Tongue (tissue), 2 donors: ENCODE data around the gene ATIC. TPM values are rescaled to one million over a fixed set of nuclear protein-coding genes. Genes with fewer than 3 reads are reported as not detected.

ENCODE experiments used
- DNase-seq: peaks from one replicate; pipeline ENCODE4 v3.0.0-alpha.2; 2015
- total RNA-seq: library from RNA; depleted of rRNA; stranded (reverse); fragments of >200 nt; gene quantifications from one replicate; pipeline ENCODE4 v1.2.3, GENCODE V29; 2014

The ATIC gene
- total RNA-seq, 1 donor from 2014 or later, result 20.8 TPM

DNA sequence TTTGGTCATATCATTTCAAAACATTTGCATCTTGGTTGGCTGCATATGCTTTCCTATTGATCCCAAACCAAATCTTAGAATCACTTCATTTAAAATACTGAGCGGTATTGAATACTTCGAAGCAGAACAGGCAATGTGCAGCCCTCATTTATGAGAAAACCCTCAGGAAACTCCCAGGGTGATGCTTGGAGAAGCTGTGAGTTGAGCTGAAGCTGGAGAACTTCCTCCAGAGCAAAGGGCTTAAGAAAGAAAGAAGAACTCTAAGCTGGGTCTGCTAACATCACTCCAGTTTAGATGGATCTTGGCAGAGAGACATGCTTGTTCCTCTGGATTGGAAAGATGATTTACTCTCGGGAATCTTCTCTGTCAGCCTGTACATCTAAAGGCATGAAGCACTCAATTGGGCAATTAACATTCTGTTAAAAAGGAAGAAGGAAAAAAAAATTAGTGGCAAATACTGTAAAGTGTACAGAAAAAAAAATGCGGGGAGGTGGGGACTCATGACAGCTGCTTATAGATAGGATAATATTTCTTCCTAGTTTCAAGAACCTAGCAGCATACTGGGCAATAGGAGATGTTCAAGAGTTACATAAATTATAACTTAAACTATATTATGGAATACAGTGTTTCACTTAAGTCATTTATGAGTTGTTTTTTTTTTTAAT is 49.5 kb downstream of the ATIC start:
- DNase-seq, result no peak

DNA sequence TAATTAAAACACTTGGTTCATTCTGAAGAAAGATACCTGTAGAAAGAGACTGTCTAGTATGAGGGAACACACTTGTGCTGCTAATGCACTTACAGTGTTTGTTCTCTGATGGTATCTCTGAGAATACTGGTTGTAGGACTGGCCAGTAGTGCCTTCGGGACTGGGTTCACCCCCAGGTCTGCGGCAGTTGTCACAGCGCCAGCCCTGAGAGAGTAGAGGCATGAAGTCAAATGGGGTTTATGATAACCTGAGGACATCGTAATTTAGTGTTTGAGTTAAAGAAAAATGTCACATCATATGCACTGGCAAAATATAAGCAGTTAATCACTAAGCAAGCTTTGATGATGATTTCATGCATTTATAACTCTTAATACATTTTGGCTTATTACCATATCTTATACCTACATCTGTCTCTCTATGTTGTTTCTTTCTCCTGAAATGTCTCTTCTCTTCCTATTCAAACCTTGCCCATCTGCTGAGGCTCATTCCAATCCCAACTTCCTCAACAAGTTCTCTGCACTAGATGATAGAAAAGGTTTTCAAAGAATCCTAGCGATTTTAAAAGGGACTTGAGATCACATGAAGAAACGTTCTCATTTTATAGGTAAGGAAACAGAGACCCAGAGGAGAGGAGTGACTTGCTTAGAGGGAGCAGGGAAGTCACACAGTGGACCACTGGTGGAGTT is 50.2 kb downstream of the ATIC start:
- no peak for DNase-seq

DNA sequence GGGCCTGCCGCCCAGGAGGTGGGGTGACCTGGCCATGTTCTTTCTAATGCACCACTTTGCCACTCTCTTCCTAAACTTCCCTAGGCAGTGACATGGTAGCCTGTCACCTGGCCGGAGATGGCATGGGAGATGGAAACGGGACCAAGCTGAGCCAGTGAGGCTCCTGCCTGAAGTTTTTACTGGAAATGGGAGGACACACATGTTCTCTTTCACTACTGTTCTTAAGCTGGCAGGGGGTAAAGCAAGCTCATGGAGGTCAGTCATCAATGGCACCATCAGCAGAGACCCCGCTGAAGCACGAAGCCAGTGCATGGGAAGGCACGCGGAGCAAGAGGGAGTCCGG is 50.7 kb downstream of the ATIC start:
- no peak for DNase-seq

DNA sequence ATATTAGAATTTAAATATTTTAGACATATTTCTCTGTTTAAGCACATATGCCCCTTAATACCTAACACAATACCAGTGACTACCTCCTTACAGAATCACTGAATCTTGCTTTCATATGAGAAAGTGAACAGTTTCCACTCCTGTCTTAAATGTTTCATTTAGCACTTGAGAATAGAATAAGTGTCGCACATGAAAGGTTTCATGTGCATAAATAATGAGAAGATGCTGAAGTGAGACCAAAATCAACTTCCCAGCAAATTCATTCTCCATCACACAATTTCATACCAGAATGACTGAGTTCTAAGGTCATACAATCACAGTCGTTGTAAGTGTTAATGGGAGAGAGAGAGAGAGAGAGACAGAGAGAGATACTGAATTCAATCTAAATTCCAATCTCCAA is 51.2 kb downstream of the ATIC start:
- no peak for DNase-seq

DNA sequence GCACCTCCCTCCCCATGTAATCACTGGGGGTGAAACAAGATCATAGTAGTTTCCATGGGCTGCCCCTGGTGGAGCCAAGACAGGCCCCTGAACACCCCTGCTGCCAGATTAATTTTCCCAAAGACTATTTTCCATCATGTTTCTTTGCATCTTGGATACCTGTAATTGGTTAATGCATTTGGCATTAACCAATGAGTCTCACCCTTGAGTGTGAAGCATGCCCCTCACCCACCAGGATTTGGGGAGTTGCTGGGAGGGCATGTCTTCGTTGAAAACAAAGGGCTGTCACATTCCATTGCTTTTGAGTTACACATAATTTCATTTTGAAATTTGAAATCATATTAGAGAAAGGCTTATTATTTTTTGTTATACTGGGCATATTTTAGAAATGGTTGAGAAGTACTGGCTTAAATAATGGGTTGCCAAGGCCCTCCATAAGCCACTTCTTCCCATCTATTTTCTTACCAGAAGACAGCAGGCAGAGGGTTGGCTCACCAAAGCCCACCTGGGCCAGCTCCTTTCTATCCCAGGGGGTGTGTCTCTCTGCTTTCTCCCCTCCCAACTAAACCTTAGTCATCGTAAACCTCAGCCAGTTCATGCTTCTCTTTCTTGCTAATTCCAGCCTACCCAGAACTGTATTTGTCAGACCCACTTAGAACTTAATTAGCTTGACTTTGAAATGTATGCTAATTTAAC is 51.8 kb downstream of the ATIC start:
- DNase-seq, result no peak

DNA sequence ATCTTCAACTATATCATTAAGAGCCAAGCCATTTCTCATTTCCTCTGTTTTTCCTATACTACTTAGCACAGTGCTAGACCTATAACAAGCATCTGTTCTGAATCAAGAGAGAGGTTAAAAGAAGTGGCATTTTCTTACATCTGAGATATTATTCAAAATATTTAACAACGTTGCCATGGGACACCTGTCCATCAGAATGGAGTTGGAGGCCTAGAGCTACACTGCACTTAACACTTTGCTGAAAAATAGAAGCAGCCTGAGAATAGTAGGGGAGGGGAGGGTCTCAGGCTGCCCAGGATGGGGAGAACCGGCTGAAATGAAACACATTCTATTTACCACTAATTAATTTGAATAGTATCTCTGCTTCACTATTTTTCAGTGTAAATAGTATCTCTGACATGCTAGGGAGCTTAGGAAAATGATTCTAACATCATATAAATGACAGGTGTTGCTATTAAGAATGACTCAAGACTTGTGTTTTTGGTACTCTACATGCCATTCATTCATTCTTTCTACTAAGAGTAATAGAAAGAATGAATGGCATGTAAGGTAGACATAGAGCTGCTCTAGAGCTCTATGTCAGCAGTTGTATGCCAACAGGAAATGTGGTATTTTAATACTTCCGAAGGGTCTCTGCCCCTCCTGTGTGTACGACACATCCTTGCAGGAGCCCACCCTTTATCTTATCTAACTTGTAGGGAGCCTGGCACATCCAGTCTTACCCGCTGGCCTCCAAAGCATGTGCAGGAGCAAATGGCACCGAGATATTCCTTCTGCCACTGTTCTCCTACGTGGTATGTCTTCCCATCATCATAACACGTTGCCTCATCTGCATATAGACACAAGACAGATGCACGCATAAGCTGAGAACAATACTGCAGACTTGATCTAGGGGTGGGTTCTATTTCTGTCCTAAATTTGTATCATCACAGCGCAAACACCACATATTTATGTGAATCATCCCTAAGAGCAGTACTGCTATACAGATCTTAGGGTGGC is 52.6 kb downstream of the ATIC start:
- peak; percentile 39 for DNase-seq

DNA sequence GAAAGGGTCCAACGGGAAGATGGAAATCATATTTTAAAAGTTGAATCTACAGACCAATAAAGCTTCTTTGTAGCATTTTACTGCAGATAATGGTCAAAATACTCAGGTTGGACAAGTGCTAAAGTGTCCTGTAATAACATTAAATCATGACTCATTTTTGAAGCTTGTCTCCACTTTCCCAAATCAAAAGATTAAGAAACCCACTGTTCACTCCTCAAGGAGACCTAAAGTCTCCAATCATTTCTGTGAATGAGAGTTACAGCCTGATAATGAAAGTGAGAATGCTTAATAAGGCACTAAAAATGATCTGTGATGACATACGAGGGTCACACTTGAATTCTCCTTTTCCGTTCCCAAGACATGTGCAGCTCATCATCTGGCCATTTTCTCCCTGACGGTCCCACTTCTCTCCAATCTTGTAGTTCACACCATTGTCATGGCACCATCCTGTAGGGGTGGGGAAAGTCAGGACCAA is 53.4 kb downstream of the ATIC start:
- DNase-seq, result no peak

DNA sequence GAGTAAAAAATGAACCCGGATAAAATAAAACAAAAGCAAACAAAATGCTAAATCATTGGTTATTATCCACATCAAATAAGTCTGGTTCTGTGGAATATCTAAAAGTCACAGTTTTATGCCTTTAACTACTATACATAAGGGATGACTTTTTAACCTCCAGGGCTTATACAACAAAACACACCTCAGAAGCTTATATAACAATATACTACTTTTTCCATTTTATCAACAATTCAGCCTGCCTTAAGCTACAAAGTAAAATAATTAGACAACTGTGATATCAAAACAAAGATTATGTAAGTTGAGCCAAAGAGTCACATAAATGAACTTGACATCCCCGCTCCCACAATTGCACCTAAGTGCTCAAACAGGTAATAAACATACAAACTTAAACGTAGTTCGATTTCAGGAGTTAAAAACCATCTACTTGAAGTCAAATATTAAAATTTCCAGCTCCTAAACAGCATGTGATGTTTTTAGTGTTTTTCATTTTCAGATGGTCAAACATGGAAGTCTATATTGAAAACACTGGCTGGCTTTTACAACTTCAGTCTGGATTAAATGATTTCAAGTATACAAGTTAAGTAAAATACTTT is 54.7 kb downstream of the ATIC start:
- no peak for DNase-seq

DNA sequence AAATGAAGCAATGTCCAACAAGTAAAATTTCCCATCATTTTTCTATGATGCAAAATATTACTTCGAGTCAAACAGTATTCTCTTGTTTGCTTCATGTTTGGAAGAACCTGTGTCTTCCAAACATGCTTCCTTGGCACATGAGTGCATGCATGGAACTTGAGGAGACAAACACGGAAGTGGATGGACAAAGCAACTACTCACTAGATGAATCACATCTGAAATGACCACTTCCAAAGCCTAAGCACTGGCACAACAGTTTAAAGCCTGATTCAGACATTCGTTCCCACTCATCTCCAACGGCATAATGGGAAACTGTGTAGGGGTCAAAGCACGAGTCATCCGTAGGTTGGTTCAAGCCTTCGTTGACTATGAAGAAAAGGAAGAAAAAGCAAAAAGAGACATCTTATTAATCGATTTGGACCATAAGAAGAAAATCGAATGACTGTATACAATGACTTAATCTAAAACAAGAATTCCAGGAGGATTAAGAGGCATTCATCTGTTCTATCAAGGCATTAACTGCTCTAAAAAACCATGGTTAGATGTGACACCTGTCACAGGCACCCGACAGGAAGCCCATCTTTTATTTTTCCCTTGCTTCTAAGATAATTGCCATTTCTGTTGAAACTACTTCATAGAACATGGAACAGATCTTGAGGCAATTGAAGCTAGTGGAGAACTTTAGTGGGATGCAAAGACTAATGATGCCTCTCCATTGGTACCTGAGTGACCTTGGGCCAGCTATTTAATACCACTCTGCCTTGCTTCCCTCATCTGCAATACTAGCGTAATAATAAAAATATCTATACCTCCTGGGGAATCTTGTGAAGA is 56.0 kb downstream of the ATIC start:
- no peak for DNase-seq

DNA sequence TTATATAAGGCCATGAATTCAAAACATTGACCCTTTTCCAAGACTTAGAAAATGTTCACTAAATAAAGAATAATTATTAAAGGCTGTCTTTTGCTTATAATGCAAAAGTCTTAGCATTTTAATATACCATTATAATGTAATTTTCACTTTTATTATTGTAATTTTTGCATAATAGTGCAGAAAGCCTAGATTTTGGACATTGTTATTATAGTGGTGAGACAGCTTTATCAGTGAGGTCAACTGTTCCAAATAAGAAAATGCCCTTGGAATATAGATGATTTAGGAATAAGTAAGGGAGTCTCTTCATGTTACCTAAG is 56.6 kb downstream of the ATIC start:
- no peak for DNase-seq

DNA sequence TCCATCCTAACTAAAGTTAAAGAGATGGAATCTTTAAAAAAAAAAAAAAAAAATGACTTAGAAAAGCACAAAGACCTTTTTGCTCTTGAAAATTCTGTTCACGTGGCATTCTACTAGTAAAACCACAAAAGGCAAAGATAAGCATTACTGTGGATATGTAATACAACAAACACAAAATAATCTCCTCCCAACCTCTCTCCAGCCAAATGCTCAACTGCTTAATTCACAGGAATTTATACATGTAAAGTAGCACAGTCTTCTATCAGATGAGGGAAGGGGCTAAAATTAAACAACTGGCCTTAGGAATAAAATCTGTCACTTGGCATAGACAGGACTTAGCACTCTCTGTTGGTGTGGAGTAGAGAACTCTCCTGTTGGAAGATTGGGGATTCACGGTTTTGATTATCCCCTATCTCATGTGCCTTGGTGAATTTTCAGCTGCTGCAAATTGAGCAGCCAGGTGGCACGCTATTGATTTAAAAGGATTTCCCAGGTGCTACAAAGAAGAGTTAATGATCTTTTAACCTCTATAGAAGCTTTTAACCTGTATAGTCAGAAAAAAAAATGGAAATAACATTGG is 57.4 kb downstream of the ATIC start:
- DNase-seq, result no peak

DNA sequence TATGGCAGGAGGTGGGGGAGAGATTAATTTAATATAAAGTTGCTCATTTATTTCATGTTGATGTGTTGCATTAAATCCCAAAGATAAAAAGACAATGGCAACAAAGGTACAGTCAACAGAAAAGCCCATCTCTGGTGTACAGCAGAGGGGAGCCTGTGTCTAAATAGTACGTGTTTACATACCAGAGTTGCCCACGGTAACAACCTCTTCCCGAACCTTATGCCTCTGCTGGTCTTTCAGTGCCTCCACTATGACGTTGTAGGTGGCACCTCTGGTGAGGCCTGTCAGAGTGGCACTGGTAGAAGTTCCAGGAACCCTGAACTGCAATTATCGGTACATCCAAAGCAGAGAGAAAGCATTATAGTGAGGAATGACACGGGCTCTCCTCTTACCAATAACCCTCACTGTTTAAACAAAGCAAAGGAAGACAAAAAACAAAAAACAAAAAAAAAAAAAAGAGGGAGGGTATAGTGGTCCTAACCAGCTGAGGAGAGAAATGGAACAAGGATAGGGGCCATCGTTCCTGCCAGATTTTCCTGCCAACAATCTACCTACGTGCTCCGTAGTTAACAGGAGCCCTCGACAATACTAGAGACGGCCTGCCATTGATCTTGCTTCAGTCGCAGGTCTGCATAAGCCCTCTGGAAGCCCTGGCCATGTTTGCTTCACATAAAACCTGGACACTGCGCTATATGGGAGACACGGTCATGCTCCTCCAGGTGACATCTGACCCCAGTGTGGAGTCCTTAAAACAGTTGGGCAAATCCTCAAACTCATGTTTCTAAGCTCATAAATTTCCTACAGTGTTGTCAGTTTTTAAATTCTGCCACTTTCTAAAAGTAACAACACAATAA is 58.5 kb downstream of the ATIC start:
- DNase-seq, result no peak

DNA sequence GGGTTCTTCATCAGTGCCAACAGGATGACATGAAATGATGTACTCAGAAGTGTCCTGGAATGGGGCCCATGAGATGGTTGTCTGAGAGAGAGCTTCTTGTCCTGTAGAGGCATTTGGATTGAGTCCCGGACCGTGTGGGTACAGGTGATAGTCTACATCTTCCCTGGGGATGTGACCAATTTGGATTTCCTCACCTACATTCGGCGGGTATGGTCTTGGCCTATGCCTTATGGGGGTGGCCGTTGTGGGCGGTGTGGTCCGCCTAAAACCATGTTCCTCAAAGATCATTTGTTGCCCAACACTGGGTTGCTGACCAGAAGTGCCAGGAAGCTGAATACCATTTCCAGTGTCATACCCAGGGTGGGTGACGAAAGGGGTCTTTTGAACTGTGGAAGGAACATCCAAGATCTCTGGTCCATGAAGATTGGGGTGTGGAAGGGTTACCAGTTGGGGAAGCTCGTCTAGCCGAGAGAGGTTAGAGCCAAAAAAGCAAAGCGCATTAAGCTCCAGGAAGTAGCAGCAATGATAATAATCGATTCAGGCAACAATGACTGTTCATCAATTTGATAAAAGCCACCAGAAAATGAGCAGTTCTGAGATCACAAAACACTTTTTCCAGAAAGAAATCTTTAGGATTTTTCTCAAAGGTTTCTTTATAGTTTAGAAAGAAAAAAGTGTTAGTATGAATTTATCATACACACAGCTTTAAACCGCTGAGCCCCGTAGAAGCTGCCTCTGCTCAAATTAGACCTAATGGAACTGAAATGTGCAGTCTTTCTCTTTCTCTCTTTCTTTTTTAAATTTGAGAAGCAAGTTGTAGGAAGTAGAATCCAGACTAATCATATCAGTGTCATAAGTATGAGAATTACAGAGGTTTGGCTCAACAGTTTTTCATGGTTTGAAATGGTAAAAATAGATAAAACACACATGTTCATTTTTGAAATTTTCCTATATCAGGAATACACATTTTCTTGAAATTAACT is 60.3 kb downstream of the ATIC start:
- DNase-seq, result no peak

DNA sequence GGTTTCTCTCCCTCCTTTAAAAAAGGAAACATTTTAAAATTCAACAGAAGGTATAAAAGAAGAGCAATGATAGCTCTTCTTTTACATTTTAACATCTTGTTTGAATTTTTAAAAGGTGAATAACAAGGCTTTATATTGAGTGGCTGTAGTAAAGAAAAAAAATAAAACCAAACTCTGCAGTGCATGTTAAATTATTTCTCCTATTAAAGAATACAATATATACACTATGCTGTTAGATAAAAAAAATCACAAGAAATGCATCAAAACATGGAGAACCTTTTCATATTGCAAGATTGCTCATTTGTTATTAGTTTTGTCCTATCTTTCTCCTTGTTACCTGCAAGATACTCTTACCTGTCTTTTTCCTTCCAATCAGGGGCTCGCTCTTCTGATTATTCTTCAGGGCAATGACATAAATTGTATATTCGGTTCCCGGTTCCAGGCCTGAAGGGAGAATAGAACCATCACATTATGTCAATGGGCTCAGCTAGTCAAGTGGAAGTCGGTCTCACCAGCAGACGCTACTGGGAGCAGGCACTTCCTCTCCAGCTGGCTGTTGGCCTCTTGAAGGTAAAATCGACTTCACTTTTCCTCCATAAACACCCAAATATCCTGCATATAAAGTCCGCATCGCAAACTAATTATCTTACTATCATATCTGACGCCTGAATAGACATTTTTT is 61.2 kb downstream of the ATIC start:
- DNase-seq, result no peak

DNA sequence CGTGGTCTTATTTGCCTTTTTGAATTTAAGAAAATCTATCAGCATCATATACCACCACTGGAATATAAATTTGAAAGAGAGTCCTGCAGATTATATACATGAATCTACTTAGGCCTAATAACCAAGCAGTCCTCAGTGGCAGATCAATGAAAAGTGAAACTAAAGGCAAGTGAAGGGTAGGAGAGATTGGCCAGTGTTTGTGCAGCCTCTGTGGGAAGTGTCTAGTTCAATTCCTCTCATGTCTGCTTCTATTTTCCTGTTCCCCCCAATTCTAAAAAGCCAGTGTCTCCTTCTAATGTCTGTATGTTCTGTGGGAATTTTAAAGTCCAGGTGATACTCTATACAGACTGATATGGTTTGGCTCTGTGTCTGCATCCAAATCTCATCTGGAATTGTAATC is 62.1 kb downstream of the ATIC start:
- DNase-seq, result no peak

DNA sequence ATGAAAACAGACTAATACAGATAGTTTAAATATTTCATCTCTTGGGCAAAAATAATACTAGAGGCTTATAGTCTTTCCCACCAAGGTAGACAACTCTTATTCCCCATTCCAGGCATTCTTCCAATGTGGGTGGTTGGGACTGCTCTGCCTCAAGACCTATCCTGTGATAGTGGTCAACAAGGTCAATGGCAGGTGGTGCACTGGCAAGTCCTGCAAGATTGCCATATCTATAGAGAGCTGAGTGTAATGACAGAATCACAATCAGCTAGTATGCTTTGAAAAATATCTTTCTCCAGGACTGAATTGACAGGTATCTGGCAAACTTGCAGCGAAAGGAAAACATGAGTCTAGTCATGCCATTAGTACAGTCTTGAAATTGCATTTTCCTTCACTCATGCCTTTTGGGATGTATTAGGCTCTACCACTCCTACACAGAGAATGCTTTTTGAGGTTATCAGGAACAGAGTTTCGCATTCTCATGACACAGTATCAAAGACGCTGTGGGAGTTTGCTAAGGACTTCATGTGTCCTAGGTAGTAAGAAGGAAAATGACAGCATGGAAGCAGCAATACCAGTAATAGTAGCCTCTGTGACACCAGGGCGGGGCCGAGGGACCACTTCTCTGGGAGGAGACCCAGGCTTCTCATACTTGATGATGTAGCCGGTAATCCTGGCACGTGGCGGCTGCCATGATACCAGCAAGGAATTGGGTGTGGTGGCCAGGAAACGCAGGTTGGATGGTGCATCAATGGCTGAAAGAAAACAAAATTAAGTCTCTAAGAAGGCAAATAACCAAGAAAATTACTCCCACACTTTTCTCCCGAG is 63.0 kb downstream of the ATIC start:
- DNase-seq, result no peak

DNA sequence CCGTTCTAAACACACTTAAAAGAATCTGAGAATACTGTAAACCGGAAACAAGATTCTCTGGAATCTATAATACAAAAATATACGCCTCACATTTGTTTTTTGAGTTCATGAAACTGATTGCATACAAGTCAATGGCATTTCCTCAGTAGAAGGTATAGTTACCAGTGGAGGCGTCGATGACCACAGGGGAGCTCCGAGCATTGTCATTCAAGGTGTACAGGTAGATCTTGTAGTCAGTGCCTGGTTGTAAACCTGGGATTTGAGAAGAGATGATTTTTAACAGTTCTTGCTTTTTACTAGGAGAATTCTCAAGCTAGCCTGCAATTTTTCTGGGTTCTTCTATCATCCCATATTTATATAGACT is 63.6 kb downstream of the ATIC start:
- DNase-seq, result no peak
